Esophagus squamous epithelium (tissue), 4 donors: ENCODE measurements around the gene ABLIM2.

ENCODE experiments used
- POLR2A ChIP-seq, 4 donors: fragments of 450-650 bp; IDR thresholded peaks; one replicate each; pipeline ENCODE4 v1.6.1; 2017; ENCODE audit warnings: antibody characterized with exemption in 4 of 4, mild to moderate bottlenecking in 4 of 4, moderate library complexity in 3 of 4
- TF ChIP-seq, protein P1 (sequence below), 6 experiments: fragments of 450-650 bp in 4 of 6; fragments of 200-600 bp in 2 of 6; sonication (generic) in 2 of 6; IDR thresholded peaks; one replicate each; pipeline ENCODE4 v1.5.1; 2016 to 2019; ENCODE audit warnings: antibody characterized with exemption in 6 of 6, mild to moderate bottlenecking in 4 of 6, moderate library complexity in 4 of 6

DNA sequence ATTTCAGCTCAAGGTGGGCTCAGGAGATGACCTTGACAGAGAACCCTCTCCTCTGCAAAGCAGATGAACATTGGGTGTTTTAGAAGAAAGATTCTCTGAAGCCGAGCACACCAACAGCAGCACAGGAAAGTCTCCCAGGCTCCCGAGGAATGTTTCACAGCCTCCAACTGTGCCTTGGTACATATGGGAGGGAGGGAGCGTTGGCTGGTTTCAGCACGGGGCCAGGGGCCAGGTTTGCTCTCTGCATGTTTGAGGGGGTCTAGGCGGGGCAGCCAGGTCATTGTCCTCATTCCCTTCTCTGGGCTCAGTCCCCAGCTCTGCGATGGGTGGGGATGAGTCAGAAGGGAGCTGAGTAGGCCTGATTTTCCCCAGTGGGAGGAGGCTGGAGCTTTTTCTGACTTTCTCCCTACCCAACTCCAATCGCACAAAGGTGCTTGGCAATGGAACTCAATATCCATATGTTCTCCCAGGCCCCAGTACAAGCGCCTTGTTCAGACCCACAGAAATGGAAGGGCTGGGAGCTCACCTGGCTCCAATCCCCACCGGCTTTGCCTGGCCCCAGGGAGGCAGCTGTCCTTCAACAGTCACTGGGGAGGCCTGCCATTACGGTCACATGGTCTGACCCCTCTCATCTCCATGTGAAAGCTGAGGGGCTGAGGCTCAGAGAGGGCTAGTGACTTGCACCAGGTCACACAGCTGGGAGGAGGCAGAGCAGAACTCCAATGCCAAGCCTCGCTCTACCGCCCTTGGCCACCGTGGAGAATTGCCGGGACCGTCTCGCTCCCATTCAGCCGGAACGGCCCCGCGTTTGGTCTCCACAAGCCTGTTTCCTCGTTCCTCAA lies 110.6 kb downstream of the ABLIM2 start:
- TF ChIP-seq POLR2A (IDR thresholded peaks at IDR 0.05) = no peak
- TF ChIP-seq, protein P1, sequence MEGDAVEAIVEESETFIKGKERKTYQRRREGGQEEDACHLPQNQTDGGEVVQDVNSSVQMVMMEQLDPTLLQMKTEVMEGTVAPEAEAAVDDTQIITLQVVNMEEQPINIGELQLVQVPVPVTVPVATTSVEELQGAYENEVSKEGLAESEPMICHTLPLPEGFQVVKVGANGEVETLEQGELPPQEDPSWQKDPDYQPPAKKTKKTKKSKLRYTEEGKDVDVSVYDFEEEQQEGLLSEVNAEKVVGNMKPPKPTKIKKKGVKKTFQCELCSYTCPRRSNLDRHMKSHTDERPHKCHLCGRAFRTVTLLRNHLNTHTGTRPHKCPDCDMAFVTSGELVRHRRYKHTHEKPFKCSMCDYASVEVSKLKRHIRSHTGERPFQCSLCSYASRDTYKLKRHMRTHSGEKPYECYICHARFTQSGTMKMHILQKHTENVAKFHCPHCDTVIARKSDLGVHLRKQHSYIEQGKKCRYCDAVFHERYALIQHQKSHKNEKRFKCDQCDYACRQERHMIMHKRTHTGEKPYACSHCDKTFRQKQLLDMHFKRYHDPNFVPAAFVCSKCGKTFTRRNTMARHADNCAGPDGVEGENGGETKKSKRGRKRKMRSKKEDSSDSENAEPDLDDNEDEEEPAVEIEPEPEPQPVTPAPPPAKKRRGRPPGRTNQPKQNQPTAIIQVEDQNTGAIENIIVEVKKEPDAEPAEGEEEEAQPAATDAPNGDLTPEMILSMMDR (IDR thresholded peaks at IDR 0.05) = no peak
